ENCODE data around the gene RHOXF2.
"Not testable (repeated sequence)": the region's sequence is repeated elsewhere in the genome, so short reads cannot be mapped to it uniquely, and the experiment has no call there.

Gene RHOXF2

GRCh38 chrX:120158313-120158712, at the start of gene RHOXF2:
Gene RHOXF2, plus strand, starts transcription at chrX:120158613. Its CDS starts 138 bp downstream, at chrX:120158751.
- not testable (repeated sequence) for DNase-seq (ENCODE audit: low read depth in 2 of 2)

GRCh38 chrX:120109378-120109777, 49.0 kb upstream of the RHOXF2 start:
- no peak for DNase-seq (ENCODE audit: low read depth in 2 of 2)

GRCh38 chrX:120111611-120112010, 46.8 kb upstream of the RHOXF2 start:
- DNase-seq (ENCODE audit: low read depth in 2 of 2) = no peak

GRCh38 chrX:120115438-120115963, 42.9 kb upstream of the RHOXF2 start, which contains the start of gene RHOXF1:
Gene RHOXF1, minus strand, starts transcription at chrX:120115913. Its CDS starts 51 bp downstream, at chrX:120115862.
- no peak for DNase-seq (ENCODE audit: low read depth in 2 of 2)

- no peak for DNase-seq (ENCODE audit: low read depth in 2 of 2)
Observed at GRCh38 chrX:120120223-120120622, 38.2 kb upstream of the RHOXF2 start.

- no peak for DNase-seq (ENCODE audit: low read depth in 2 of 2)
Observed at GRCh38 chrX:120125444-120125843, 33.0 kb upstream of the RHOXF2 start.

- not testable (repeated sequence) for DNase-seq (ENCODE audit: low read depth in 2 of 2)
Observed at GRCh38 chrX:120128306-120128846, 30.0 kb upstream of the RHOXF2 start.

- no peak for DNase-seq (ENCODE audit: low read depth in 2 of 2)
Observed at GRCh38 chrX:120136128-120136527, 22.3 kb upstream of the RHOXF2 start.

- no peak for DNase-seq (ENCODE audit: low read depth in 2 of 2)
Observed at GRCh38 chrX:120136840-120137239, 21.6 kb upstream of the RHOXF2 start.

- no peak for DNase-seq (ENCODE audit: low read depth in 2 of 2)
Observed at GRCh38 chrX:120137439-120137838, 21.0 kb upstream of the RHOXF2 start.

- no peak for DNase-seq (ENCODE audit: low read depth in 2 of 2)
Observed at GRCh38 chrX:120140293-120140981, 18.0 kb upstream of the RHOXF2 start.

- DNase-seq (ENCODE audit: low read depth in 2 of 2) = no peak
Observed at GRCh38 chrX:120144178-120144844, 14.1 kb upstream of the RHOXF2 start.

- no peak for DNase-seq (ENCODE audit: low read depth in 2 of 2)
Observed at GRCh38 chrX:120145295-120145925, 13.0 kb upstream of the RHOXF2 start.

- DNase-seq (ENCODE audit: low read depth in 2 of 2) = not testable (repeated sequence)
Observed at GRCh38 chrX:120146323-120146722, 12.1 kb upstream of the RHOXF2 start.

- DNase-seq (ENCODE audit: low read depth in 2 of 2) = no peak
Observed at GRCh38 chrX:120147537-120147936, 10.9 kb upstream of the RHOXF2 start.

- not testable (repeated sequence) for DNase-seq (ENCODE audit: low read depth in 2 of 2)
Observed at GRCh38 chrX:120150109-120150744, 8.2 kb upstream of the RHOXF2 start.

- not testable (repeated sequence) for DNase-seq (ENCODE audit: low read depth in 2 of 2)
Observed at GRCh38 chrX:120159086-120159485, 673 bp downstream of the RHOXF2 start.

GRCh38 chrX:120193254-120193653, 34.8 kb downstream of the RHOXF2 start:
- DNase-seq (ENCODE audit: low read depth in 2 of 2) = not testable (repeated sequence)

GRCh38 chrX:120193720-120194119, 35.3 kb downstream of the RHOXF2 start:
- DNase-seq (ENCODE audit: low read depth in 2 of 2) = not testable (repeated sequence)

GRCh38 chrX:120195786-120196185, 37.4 kb downstream of the RHOXF2 start:
- not testable (repeated sequence) for DNase-seq (ENCODE audit: low read depth in 2 of 2)

GRCh38 chrX:120196626-120197283, 38.3 kb downstream of the RHOXF2 start:
- not testable (repeated sequence) for DNase-seq (ENCODE audit: low read depth in 2 of 2)

Measured in activated CD4-positive, alpha-beta T cell treated with anti-CD3 and anti-CD28 coated beads for 24 hours (primary cell).